GM12864 (cell line): Measurements from ENCODE around the gene CLTCL1.

Experiments used
- DNase-seq: peaks from one replicate; pipeline ENCODE4 v3.0.0-alpha.2; 2011; ENCODE audit warnings: low read depth
- H3K4me3 ChIP-seq: 2 replicates; pipeline ENCODE4 v1.5.1; 2011; ENCODE audit warnings: mild to moderate bottlenecking, low read depth, low read length, control low read depth
- CTCF ChIP-seq: IDR thresholded peaks from 2 replicates; pipeline ENCODE4 v1.5.1; 2011; ENCODE audit warnings: low read depth, mild to moderate bottlenecking, moderate library complexity, low read length, control low read depth, inconsistent platforms; ENCODE audit errors: missing control alignments

The CLTCL1 gene

GRCh38 chr22:19216579-19216978 lies 74.9 kb downstream of the CLTCL1 start:
- TF ChIP-seq CTCF, result no peak
- no peak for DNase-seq
- no peak overlapping the region for H3K4me3 ChIP-seq

- TF ChIP-seq CTCF, result no peak
- no peak overlapping the region for H3K4me3 ChIP-seq
- DNase-seq, result no peak
Measured at GRCh38 chr22:19215360-19215759, 76.2 kb downstream of the CLTCL1 start.

- no peak for DNase-seq
- TF ChIP-seq CTCF, result no peak
- H3K4me3 ChIP-seq, result no peak overlapping the region
Measured at GRCh38 chr22:19214078-19214473, 77.4 kb downstream of the CLTCL1 start.

- no peak for DNase-seq
- TF ChIP-seq CTCF, result no peak
- no peak overlapping the region for H3K4me3 ChIP-seq
Measured at GRCh38 chr22:19213442-19214077, 78.0 kb downstream of the CLTCL1 start.

GRCh38 chr22:19213001-19213400 lies 78.5 kb downstream of the CLTCL1 start:
- no peak for DNase-seq
- TF ChIP-seq CTCF, result no peak
- no peak overlapping the region for H3K4me3 ChIP-seq

- no peak for TF ChIP-seq CTCF
- no peak overlapping the region for H3K4me3 ChIP-seq
- DNase-seq, result no peak
Measured at GRCh38 chr22:19212302-19212870, 79.1 kb downstream of the CLTCL1 start.

- TF ChIP-seq CTCF, result no peak
Measured at GRCh38 chr22:19210188-19210587, 81.3 kb downstream of the CLTCL1 start.

More at GRCh38 chr22:19210188-19210587, 81.3 kb downstream of the CLTCL1 start:
- DNase-seq, result no peak
- no peak overlapping the region for H3K4me3 ChIP-seq
